HG03103 (cell line): ENCODE data around the gene MBTD1.
"Not testable (repeated sequence)": the region's sequence is repeated elsewhere in the genome, so short reads cannot be mapped to it uniquely, and the experiment has no call there.

ENCODE experiments used
- ATAC-seq: cut with Tn5 transposase; IDR thresholded peaks from one replicate; pipeline ENCODE4 v1.9.1; 2021; ENCODE audit warnings: low read depth; ENCODE audit not compliant: unreplicated experiment

Gene MBTD1

GRCh38 chr17:51191895-51192294, 68.0 kb downstream of the MBTD1 start:
- ATAC-seq: no peak

- no peak for ATAC-seq
Measured at GRCh38 chr17:51189628-51190027, 70.2 kb downstream of the MBTD1 start.

DNA sequence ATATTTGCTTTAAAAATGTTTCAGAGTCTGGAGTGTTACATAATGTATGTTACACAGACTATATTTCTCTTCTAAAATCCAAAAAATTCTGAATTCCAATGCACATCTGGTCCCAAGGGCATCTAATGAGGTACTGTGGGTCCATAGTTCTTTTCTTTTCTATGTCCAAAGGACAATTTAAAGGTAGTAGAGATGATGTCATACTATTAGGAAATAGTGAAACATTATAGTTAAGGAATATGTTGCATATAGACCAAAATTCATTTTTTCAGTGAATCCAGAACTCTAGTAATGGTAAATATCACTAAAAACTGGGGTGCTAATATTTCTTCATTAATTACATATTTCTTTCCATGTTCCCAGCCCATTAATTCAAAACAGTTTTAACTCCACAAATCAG, 70.7 kb downstream of the MBTD1 start:
- no peak for ATAC-seq

DNA sequence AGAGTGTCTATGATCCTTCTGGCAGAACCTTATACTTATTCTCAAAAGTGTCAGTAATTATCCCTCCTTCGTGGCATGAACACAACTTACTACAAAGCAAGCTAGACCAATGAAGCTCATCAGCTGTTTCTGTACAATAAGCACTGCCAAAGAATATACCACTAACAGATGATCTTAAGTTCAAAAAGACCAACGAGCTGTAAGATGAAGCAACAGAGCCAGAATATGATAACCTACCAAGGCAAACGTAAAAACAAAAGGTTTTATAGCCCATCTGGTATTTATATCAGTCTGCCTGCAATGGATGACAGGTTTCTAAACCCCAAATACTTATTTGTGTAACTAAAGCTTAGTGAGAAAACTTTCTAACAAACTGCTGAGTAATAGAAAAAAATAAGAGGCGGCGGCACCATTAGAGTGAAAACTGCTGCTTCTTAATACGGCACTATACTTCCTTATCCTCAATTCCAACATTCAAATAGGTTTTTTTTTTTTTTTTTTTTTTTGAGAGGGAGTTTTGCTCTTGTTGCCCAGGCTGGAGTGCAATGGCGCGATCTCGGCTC, 71.5 kb downstream of the MBTD1 start:
- no peak for ATAC-seq

GRCh38 chr17:51185763-51186332, 74.0 kb downstream of the MBTD1 start:
- no peak for ATAC-seq

- ATAC-seq: no peak
Measured at GRCh38 chr17:51184124-51184523, 75.7 kb downstream of the MBTD1 start.

- ATAC-seq: no peak
Measured at GRCh38 chr17:51180486-51180885, 79.4 kb downstream of the MBTD1 start.

DNA sequence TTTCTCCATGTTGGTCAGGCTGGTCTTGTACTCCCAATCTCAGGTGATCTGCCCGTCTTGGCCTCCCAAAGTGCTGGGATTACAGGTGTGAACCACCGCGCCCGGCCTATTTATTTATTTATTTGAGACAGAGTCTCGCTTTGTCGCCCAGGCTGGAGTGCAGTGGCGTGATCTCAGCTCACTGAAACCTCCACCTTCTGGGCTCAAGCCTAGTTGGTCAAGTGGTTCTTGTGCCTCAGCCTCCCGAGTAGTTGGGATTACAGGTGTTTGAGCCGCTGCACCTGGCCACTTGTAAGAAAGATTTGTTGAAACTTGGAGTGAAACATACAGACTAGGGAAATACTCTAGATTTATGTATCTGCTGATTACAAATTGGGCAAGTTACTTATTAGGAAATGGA, 87.8 kb downstream of the MBTD1 start:
- not testable (repeated sequence) for ATAC-seq

GRCh38 chr17:51170736-51171135, 89.1 kb downstream of the MBTD1 start:
- no peak for ATAC-seq

DNA sequence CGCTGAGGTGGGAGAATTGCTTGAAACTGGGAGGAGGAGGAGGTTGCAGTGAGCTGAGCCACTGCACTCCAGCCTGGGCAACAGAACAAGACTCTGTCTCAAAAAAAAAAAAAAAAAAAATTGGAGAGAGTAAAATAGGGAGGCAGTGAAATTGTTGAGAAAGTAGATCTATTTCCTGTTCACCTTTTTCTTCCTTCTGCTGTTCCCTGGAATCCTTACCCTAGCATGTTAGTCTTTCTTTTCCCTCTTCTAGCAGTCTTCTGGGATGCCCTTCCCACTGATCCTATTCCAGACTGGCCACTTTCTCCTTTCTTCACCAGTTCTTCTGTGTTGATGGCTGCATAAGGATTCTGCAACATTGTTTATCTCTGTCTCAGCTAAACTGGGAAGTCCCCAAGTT, 90.5 kb downstream of the MBTD1 start:
- no peak for ATAC-seq

DNA sequence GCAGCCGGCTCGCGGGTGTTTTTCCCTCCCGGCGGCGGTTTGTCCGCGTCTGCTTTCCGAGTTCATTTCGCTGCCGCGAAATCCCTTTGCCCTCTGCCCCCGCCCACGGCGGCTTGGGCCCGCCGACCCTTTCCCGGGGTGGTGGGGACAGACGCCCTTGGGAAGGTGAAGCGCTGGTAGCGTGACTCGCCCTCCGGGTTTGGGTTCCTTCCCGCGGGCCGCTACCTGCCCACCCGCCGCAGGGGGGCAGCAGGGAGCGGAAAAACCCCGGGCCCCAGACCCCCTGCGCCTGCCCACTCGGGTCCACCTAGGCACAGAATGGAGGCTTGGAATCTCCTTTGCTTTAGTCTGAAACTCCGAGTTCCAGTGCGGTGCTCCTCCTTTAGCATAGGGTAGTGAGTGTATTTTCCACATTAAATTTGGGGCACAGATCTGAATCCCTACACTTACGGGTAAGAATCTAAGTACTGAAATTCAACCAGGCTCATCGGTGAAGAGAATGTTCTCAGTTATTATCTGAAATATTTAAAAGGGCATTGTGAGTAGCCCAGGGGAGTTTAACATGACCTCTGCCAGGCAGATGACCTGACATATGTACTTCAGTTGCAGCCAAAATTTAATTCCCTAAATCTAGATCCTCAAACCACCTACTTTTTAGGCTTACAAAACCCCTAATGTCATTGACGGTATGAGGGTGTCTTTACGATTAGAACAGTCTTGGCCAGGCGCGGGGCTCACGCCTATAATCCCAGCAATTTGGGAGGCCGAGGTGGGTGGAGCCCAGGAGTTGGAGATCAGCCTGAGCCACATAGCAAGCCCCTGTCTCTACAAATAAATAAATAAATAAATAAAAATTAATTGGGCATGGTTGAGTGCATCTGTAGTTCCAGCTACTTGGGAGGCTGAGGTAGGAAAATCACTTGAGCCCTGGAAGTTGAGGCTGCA, 92.6 kb downstream of the MBTD1 start:
- peak; percentile 43 for ATAC-seq

GRCh38 chr17:51166198-51166986, 93.5 kb downstream of the MBTD1 start, which contains the start of gene NME2:
NME2 (plus strand) TSS chr17:51166411; CDS start chr17:51166831, 420 bp downstream.
- peak; percentile 81 for ATAC-seq

GRCh38 chr17:51165680-51166197, 94.1 kb downstream of the MBTD1 start:
- peak; percentile 15 for ATAC-seq

DNA sequence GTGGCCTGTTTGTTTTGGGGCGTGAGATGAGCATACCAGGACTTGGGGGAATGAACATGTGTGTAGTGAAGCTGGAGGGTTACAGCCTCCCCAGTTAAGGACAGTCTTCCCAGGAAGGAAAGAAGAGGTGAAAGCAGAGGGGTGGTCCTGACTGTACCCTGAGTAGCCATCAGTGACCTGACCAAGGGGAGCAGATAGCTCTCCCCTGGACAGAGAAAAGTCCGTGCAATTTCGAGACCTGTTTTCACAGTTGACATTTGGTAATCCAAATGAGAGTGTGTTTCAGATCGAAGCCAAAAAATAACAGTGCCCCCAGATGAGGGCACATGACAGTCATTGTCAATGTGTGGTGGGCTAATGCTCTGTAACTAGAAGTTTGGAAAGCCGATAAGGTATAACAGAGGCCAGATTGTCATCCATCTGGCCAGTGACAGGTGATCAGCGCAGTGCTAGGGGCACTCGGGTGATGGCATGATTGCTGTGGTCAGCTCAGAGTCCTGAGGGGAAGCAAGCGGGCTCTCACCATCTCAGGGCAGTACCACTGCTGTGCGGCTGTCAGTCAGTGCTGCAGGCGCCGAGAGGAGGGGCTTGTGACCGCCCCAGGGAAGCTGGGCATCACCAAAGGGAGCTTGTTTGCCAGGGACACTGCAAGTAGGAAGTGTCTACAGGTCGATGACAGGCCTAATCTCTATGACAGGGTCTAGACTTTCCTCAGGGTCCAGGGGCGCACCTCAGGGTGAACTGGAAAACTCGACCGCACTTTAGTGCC, 94.8 kb downstream of the MBTD1 start:
- no peak for ATAC-seq

DNA sequence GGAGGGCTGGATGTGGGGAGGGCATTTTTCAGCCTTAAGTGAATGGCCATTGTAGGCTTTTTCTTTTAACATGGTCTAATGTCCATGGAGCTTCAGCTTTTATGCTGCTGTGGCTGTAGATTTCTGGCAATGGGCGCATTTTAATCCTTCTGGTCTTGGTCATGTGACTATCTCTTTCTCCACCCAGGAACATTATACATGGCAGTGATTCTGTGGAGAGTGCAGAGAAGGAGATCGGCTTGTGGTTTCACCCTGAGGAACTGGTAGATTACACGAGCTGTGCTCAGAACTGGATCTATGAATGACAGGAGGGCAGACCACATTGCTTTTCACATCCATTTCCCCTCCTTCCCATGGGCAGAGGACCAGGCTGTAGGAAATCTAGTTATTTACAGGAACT, 98.3 kb downstream of the MBTD1 start:
- no peak for ATAC-seq

DNA sequence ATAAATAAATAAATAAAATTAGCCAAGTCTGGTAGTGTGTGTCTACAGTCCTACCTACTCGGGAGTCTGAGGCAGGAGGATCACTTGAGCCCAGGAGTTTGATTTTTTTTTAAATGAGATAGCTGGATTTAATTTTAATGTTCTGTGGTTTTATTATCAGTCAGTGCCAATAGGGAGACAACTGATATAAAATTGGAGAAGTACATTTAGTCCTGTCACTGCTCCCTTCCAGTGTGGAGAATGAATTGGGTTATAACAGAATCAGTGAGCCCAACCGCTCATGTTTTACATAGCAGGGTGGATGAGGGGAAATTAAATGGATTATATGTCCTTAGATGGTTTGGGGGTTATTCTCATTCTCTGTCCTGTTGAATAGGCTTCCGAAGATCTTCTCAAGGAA, 100.2 kb downstream of the MBTD1 start:
- ATAC-seq: no peak

- ATAC-seq: no peak
Measured at GRCh38 chr17:51155416-51155815, 104.4 kb downstream of the MBTD1 start.

GRCh38 chr17:51154176-51154575, 105.7 kb downstream of the MBTD1 start:
- no peak for ATAC-seq

GRCh38 chr17:51153210-51154072, 106.4 kb downstream of the MBTD1 start, which contains the start of gene NME1:
NME1 (plus strand) TSS chr17:51153559; CDS start chr17:51155655, 2,096 bp downstream.
- ATAC-seq: peak; percentile 88
